HG03432 (cell line): Measurements from ENCODE around the gene RBM3.
A peak's percentile ranks its signal among the peaks of the same experiment; 100 is the strongest.
"Not testable (repeated sequence)": the region's sequence is repeated elsewhere in the genome, so short reads cannot be mapped to it uniquely, and the experiment has no call there.

Source experiments
- ATAC-seq: cut with Tn5 transposase; IDR thresholded peaks from one replicate; pipeline ENCODE4 v1.9.1; 2021; ENCODE audit warnings: mild to moderate bottlenecking, moderate library complexity; ENCODE audit not compliant: unreplicated experiment

RBM3 gene

DNA sequence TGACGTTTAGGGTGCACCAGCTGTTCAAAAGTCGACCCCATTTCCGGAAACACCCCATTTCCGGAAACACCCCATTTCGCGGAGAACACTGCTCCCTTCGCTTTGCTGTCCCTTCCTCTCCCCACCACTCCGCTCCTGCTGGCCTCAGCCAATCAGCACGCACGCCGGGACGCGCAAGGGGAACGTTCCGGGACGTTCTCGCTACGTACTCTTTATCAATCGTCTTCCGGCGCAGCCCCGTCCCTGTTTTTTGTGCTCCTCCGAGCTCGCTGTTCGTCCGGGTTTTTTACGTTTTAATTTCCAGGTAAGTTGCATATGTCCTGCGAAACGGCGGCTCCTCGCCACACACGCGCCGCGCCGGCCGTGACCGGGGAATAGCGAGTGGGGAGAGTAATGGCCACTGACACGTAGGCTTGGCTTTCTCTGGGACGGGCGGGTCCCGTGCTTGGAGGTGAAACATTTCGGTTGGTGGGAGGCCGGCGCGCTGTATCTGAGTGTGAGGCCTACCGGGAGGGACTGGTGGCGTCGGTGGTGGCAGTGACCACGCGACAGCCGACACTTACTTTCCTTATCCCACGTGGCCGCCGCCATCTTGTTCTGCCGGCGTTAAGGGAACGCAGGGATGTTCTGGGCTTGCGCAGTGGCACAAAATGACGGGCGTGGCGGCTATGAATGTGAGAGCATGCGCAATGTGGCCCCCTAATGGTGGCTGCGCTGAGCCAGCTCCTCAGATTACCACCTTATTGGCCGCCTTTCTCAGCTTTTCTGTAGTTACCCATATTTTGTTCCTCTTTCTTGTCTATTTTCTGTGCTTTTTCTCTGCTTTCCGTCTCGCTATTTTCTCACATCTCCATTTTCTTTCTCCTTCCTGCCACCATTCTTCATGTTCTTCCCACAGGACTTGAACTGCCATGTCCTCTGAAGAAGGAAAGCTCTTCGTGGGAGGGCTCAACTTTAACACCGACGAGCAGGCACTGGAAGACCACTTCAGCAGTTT is at the start of gene RBM3:
RBM3 (plus strand) TSS at position 215 of the 997 bp plus-strand sequence; CDS start at position 912, 697 bp downstream.
- peak; percentile 89 for ATAC-seq

DNA sequence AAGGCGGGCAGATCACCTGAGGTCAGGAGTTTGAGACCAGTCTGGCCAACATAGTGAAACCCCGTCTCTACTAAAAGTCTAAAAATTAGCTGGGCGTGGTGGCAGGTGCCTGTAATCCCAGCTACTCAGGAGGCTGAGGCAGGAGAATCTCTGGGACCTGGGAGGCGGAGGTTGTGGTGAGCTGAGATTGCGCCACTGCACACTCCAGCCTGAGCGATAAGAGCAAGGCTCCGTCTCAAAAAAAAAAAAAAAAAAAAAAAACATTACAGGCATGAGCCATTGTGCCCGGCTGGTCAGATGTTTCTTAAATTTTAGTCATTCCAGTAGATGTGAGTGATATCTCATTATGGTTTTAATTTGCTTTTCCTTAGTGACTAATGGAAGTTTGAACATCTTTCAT is 48.4 kb upstream of the RBM3 start:
- ATAC-seq = not testable (repeated sequence)

DNA sequence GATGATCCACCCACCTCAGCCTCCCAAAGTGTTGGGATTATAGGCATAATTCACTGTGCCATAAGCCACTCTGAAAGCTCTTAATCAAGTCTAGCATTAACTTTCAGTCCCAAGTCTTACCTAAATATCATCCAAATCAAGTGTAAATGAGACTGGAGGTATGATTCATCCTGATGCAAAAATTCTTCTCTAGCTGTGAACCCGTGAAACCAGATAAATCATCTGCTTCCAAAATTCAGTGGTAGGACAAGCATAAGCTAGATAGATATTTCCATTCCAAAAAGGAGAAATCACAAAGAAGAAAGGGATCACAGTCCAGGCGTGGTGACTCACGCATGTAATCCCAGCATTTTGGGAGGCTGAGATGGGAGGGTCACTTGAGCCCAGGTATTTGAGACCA is 43.5 kb upstream of the RBM3 start:
- ATAC-seq = no peak

DNA sequence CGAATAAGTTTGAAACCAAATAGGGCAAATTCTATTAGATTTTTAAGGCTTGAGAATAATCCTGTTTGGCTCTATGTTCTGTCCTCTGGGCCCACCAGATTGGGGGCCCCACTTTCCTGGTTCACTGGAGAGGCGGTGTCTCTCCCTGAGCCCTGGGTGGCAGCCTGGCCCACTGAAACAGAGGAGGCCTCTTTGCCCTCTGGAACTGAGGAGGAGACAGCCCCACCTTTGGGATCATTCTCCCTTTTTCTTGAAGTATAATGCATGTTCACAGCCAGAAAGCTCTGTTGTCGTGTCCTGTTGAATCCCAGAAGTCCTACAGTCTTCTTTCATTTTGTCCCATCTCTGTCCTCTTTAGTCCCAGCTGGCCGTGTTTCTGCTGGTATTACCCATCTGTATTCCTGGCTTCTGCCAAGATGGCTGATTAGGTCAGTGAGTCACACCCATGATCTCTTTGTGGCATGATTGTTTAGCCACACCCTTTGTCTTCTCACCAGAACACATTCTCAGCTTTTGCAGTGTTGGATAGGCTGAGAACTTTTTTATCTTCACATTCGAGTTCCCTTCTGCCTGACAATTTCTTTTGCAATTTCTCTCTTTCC is 42.8 kb upstream of the RBM3 start:
- ATAC-seq = no peak

DNA sequence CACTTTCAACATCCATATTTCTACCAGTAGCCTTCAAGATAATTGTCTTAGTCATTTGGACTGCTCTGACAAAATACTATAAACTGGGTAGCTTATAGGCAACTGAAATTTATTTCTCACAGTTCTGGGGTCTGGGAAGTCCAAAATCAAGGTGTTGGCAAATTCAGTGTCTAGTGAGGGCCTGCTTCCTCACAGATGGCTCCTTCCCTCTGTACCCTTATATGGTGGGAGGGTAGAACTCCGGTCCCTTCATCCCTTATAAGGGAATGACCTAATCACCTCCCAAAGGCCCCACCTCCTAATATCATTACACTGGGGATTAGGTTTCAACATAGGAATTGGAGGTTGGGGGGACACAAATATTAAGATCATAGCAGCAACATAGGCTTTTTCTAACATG is 42.1 kb upstream of the RBM3 start:
- ATAC-seq = no peak

DNA sequence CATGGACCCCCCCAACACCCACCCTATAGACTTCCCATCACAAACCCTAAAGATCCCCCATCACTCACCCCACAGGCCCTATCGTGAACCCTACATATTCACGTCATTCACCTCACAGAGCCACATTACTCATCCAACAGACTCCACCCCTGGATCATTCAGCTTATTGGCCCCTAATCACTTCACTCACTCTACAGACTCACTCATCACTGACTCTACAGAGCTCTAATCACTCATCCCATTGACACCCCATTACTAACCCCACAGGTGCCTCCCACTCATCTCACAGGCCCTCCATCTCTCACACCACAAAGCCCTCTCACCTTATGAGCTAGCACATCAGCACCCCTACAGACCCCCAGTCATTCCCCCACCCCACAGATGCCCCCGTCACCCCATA is 41.1 kb upstream of the RBM3 start:
- ATAC-seq = no peak

DNA sequence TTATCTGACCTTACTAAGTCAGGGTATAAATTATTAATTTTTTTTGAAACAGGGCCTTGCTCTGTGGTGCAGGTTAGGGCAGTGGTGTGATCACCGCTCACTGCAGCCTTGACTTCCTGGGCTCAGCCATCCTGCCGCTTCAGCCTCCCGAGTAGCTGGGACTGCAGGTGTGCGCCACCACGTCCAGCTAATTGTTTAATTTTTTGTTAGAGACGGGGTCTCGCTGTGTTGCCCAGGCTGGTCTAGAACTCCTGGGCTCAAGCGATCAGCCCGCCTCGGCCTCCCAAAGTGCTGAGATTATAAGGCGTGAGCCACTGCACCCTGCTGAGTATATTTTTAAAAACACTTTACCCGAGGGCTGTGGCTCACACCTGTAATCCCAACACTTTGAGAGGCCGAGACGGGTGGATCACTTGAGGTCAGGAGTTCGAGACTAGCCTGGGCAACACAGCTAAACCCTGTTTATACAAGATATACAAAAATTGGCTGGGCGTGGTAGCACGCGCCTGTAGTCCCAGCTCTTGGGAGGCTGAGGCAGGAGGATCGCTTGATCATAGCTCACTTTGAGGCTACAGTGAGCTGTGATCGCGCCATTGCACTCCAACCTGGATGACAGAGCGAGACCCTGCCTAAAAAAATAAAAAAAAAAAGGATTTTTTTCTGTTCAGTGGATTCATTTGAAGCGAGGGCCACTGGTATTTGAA is 35.5 kb upstream of the RBM3 start:
- ATAC-seq = no peak

DNA sequence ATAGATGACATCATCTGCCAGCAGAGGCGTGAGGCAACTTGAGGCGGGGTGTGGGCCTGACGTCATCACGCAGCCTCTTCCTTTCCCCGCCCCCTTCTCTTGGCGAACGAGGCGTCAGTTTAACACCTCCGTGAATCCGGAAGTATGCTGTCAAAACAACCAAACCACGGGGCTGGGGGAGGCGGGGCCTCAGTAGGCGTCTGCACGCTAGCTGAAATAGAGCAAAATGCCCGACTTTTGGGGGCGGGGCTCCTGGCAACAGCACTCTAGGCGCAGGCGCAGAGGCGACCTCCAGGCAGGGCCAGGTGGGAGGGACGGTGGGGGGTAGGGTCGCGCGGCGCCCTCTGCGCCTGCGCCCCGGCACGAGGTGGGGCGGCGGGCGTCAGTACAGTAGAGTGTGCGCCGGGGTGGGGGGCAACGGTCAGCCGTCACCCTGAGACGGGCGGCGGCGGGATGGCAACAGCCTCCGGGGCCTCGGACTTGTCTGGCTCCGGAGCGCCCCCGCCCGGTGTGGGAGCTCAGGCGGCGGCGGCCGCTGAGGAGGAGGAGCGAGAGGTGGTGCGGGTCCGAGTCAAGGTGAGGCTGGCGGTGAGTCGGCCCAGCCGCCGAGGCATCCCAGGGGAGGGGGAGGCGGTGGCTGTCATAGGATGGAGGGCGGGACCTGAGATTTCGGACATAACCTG is 34.8 kb upstream of the RBM3 start, which contains the start of gene TBC1D25:
TBC1D25 (plus strand) TSS at position 370 of the 683 bp plus-strand sequence; CDS start at position 454, 84 bp downstream.
- ATAC-seq = peak; percentile 85

DNA sequence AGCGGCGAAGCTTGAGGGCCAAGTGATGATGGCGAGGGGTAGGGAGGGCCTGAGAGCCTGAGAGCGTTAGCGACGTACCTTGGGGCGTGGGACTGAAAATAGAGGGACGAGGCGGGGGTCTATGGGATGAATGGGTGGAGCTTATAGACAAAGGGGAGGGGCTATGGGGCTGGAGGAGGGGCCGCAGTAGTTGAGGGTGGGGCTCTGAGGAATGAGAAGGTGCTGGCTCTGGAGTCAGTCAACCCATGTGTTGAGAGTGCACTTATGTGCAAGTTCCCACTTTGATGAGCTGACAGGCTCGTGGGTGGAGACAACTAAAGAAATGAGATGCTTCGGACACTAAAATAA is 34.3 kb upstream of the RBM3 start:
- ATAC-seq = peak; percentile 40

DNA sequence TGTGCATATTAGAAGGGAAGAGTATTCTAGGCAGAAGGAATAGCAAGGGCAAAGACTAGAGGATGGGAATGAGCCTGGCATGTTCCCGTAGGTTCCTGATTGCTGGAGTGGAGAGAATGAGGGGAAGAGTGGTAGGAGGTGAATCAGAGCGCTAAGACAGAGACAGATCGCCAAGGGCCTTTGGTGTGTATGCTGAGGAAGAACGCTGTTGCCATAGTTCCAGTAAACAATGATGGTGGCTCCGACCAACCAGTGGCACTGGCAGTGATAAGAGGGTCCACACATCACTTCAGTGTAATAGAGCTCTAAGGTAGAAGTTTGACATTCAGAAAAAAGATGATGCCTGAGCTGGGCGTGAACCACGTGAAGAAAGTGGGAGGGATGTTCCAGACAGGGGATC is 33.8 kb upstream of the RBM3 start:
- no peak for ATAC-seq

DNA sequence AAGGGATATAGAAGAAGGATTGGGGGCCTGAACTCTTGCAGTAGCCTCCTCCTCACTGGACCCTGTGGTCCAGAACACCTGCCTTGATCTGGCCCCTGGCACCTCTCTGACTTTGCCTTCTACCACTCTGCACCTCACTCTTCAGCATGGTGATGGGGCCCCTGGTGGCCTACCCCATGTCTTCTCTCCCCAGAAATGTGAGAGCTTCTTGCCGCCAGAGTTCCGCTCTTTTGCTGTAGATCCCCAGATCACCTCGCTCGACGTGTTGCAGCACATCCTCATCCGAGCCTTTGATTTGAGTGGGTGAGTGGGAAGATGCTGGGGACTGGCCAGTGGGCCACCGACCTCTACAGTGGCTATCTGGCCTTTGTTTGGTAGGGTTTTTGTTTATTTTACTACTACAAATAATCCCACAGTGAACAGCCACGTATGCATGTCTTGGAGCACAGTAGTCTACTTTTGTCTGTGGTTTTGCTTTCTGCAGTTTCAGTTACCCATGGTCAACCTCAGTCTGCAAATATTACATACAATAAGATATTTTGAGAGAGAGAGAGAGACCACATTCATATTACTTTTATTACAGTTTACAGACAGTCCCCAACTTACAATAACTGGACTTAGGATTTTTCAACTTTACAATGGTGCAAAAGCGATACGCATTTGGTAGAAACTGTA is 33.0 kb upstream of the RBM3 start:
- ATAC-seq = no peak

DNA sequence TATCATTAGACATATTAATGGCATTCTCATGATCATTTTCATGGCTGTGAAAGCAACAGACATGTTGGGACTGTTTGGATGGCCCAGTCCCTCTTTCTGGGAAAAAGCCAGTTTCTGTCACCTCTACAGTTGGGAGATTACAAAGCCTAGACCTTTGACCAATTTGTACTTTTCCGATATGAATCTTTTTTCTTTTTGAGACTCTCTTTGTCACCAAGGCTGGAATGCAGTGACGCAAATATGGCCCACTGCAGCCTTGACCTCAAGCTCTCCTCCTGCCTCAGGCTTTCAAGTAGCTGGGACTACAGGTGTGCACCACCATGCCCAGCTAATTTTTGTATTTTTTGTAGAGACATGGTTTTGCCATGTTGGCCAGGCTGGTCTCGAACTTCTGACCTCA is 25.4 kb upstream of the RBM3 start:
- ATAC-seq = no peak

DNA sequence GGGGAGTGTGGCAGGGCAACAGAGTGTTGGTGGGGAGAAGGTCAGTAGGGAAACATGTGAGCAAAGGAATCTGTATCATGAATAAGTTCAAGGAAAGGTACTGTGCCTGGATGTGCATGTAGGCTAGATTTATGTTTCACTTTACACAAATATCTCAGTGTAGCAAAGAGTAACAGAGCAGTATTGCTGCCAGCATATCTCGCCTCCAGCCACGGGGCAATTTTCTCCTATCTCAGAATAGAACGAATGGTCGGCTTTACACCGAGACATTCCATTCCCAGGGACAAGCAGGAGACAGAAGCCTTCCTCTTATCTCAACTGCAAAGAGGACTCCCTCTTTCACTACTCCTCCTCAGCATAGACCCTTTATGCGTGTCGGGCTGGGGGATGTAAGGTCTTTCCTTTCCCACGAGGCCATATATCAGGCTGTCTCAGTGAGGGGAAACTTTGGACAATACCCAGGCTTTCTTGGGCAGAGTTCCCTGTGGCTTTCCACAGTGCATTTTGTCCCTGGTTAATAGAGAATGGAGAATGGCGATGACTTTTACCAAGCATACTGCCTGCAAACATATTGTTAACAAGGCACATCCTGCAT is 18.5 kb upstream of the RBM3 start:
- ATAC-seq = not testable (repeated sequence)

DNA sequence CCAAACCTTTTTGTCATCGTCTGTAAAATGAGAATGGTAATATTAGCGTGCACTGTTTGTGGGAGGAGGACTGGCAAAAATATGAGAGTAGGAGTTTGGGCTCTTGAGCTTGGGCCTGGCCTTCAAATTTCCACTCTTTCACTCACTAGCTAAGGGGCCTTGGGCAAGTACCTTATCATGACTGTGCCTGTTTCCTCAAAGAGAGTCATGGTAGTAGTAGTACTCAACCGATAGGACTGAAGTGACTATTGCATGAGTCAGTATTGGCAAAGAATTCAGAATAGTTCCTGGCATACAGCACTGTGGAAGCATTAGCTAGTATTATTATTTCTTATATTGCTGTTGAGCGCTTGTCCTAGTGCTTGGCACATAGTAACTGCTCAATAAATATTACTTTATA is 16.0 kb upstream of the RBM3 start:
- ATAC-seq = no peak

DNA sequence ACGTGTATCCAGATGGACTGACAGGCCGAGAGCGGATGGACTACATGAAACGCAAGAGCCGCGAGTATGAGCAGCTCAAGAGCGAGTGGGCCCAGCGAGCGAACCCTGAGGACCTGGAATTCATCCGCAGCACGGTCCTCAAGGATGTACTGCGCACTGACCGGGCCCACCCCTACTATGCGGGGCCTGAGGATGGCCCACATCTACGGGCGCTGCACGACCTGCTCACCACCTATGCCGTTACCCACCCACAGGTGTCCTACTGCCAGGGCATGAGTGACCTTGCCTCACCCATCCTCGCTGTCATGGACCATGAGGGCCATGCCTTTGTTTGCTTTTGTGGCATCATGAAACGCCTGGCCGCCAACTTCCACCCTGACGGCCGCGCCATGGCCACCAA is 14.6 kb upstream of the RBM3 start:
- no peak for ATAC-seq

DNA sequence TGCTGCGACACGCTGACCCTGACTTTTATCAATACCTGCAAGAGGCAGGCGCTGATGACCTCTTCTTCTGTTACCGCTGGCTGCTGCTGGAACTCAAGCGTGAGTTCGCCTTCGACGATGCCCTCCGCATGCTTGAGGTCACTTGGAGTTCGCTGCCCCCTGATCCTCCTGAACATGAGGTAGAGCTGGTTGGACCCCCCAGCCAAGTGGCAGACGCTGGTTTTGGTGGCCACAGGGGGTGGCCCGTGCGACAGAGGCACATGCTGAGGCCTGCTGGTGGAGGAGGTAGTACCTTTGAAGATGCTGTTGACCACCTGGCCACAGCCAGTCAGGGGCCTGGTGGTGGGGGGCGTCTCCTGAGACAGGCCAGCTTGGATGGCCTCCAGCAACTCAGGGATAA is 14.2 kb upstream of the RBM3 start:
- no peak for ATAC-seq

DNA sequence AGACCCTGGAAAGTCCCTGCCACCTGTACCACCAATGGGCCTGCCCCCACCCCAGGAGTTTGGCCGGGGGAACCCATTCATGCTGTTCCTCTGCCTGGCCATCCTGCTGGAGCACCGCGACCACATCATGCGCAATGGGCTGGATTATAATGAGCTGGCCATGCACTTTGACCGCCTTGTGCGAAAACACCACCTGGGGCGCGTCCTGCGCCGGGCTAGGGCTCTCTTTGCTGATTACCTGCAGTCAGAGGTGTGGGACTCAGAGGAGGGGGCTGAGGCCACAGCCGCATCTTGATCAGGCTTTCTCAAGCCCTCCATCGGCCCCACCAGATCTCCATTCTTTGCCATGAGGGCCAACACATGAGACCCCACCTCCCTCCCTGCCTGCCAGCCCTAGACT is 13.6 kb upstream of the RBM3 start:
- no peak for ATAC-seq

DNA sequence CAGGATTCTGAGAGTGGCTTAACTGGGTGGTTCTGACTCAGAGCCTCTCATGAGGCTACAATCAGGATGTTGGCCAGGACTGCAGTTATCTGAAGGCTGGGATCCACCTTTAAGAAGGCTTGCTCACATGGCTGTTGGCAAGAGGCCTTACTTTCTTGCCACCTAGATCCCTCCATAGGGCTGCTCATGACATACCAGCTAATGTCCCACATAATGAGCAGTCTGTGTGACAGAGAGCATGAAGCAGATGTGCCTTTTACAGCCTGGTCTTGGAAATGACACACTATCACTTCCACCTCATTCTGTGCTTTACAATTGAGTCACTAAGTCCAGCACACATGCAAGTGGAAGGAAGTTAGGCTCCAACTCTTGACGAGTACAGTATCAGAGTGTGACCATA is 4.3 kb upstream of the RBM3 start:
- ATAC-seq = peak; percentile 42

DNA sequence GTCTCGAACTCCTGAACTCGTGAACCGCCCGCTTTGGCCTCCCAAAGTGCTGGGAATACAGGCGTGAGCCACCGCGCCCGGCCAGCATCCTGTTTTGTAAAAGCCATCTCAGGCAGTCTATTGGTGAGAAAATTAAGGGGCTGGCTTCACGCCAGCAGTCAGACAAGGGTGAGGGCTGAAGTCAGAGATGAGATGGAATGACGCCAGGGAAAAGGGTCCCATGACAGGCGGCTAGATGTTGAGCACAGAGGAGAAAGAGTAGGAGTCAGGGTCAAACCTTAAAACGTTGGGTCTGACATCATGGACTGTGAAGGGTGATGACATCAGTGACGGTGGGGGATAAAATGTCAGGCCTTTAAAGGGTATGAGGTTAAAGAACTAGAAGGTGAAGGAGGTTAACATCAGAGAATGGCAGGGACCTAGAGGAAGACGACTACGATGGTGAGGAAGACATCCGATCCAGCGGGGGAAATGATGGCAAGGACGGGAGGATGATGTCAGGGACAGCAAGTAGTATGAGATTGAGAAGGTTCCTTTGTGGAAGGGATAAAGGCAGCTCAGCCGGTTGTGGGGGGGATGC is 504 bp upstream of the RBM3 start:
- peak; percentile 3 for ATAC-seq

DNA sequence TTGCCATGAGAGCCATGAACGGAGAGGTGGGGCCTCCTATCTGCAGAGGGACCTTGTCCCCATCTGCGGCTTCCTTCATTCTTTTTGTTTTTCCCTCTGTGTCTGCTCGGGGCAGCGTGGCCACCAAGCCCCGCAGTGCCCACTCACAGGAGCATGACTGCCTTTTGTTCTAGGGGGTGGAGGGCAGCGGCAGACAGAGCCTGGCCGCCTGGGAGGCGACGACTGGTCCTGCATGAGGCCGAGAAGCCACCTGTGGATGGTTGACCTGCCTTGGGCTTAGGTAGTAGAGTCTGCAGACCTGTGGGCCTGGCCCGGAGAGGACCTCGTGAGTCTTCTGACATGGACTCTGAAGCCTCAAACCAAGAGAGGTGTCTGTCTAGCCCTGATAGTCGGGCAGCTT is 1.4 kb downstream of the RBM3 start:
- no peak for ATAC-seq
